Prostate gland (tissue), 2 donors: ENCODE data around the gene MRPS6. TPM values are rescaled to one million over a fixed set of nuclear protein-coding genes. Genes with fewer than 3 reads are reported as not detected.
A peak's percentile ranks its signal among the peaks of the same experiment; 100 is the strongest.

ENCODE experiments used
- DNase-seq: peaks from one replicate; pipeline ENCODE4 v3.0.0-alpha.2; 2019; ENCODE audit warnings: low spot score
- H3K27ac ChIP-seq, 2 donors: fragments of 200-600 bp; sonication (generic); 2 replicates each; pipeline ENCODE4 v1.5.1; 2017 to 2019
- H3K27me3 ChIP-seq: fragments of 200-600 bp; sonication (generic); replicated peaks from 2 replicates; pipeline ENCODE4 v1.5.1; 2019; ENCODE audit not compliant: insufficient read depth
- H3K36me3 ChIP-seq, 2 donors: fragments of 200-600 bp; sonication (generic); 1 replicate in 1 of 2; 2 replicates in 1 of 2; pipeline versions ENCODE4 v1.5.1 to v1.8.1; 2017 to 2019
- H3K4me1 ChIP-seq: fragments of 200-600 bp; sonication (generic); replicated peaks from 2 replicates; pipeline ENCODE4 v1.5.1; 2019
- H3K4me3 ChIP-seq, 2 donors: fragments of 200-600 bp; sonication (generic); 2 replicates each; pipeline ENCODE4 v1.5.1; 2017 to 2019
- H3K9me3 ChIP-seq: fragments of 200-600 bp; sonication (generic); 2 replicates; pipeline ENCODE4 v1.5.1; 2017
- POLR2A ChIP-seq: fragments of 450-650 bp; IDR thresholded peaks from one replicate; pipeline ENCODE4 v1.6.1; 2016; ENCODE audit warnings: antibody characterized with exemption, mild to moderate bottlenecking
- POLR2AphosphoS5 ChIP-seq: sonication (generic); formaldehyde crosslinking; IDR thresholded peaks from one replicate; pipeline ENCODE4 v1.6.1; 2017; ENCODE audit warnings: antibody characterized with exemption
- WGBS: methylation state at CpG from one replicate; pipeline ENCODE4 v1.1.5; 2018; 5-methylcytosine and 5-hydroxymethylcytosine counted together
- intact Hi-C: fragments of 100-400 bp; cut with DNase I; formaldehyde crosslinking; loops from one replicate; pipeline ENCODE4 v1.14.2; 2022
- total RNA-seq, 2 donors: library from RNA; depleted of rRNA; stranded (reverse); fragments of >200 nt; gene quantifications; one replicate each; pipeline ENCODE4 v1.1.0, GENCODE V29; 2016
- TF ChIP-seq, protein P1 (sequence below), 4 experiments: fragments of 200-600 bp in 2 of 4; fragments of 450-650 bp in 2 of 4; sonication (generic) in 2 of 4; IDR thresholded peaks; 1 replicate in 3 of 4; 2 replicates in 1 of 4; pipeline ENCODE4 v1.5.1; 2016 to 2019; ENCODE audit warnings: antibody characterized with exemption in 4 of 4, mild to moderate bottlenecking in 2 of 4, moderate library complexity in 2 of 4

Gene MRPS6
- total RNA-seq, 2 donors from 2014 or later: 24.9 to 75.8 TPM

DNA sequence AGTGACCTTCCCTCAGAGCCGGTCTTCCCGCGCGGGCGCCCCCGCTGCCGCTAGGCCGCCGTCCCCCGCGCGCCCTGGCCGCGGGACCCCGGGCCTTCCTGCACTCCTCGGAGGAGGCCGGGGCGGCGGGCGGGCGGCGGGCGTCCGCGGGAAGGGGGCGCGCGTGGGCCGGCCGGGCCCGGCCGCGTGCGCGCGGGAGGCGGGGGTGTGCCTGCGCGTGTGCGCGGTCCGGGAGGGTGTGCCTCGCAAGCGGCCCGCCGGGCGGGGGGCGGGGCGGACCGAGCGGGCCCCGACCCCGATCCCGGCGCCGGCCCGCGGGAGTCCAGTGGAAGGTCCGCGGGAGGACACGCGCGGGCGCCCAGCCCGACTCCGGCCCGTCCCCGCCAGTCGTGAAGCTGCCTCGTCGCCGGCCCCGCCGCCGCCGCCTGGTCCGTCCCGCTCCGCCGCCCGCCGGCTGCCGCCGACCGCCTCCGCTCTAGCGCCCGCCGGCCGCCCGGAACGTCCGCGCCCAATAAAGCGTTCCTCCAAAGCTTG is 438 bp downstream of the MRPS6 start:
- H3K4me1 ChIP-seq: peaks cover 10% of the 10 kb centered on the region
- no peak for TF ChIP-seq POLR2AphosphoS5
- no peak for TF ChIP-seq POLR2A
- TF ChIP-seq, protein P1, sequence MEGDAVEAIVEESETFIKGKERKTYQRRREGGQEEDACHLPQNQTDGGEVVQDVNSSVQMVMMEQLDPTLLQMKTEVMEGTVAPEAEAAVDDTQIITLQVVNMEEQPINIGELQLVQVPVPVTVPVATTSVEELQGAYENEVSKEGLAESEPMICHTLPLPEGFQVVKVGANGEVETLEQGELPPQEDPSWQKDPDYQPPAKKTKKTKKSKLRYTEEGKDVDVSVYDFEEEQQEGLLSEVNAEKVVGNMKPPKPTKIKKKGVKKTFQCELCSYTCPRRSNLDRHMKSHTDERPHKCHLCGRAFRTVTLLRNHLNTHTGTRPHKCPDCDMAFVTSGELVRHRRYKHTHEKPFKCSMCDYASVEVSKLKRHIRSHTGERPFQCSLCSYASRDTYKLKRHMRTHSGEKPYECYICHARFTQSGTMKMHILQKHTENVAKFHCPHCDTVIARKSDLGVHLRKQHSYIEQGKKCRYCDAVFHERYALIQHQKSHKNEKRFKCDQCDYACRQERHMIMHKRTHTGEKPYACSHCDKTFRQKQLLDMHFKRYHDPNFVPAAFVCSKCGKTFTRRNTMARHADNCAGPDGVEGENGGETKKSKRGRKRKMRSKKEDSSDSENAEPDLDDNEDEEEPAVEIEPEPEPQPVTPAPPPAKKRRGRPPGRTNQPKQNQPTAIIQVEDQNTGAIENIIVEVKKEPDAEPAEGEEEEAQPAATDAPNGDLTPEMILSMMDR (IDR thresholded peaks at IDR 0.05): no peak
- WGBS: under 1% methylated on average over 74 of the region's 95 CpGs
- H3K9me3 ChIP-seq: no peaks in the 10 kb centered on the region
- DNase-seq: peak; percentile 13
- H3K4me3 ChIP-seq: peak overlapping the region; percentile 77 to 80
- no peaks in the 10 kb centered on the region for H3K36me3 ChIP-seq
- H3K27me3 ChIP-seq: no peaks in the 10 kb centered on the region
- peak overlapping the region; percentile 82 to 89 for H3K27ac ChIP-seq
- intact Hi-C loops: loop anchor here (2.0 to 5.0 kb wide), 3 partner anchors 53 to 152 kb away; no protein-coding TSS in a partner anchor

- no peak for DNase-seq
Observed at GRCh38 chr21:34074283-34075090, 1.1 kb downstream of the MRPS6 start.

GRCh38 chr21:34075091-34075425 is 1.7 kb downstream of the MRPS6 start:
- Histone ChIP-seq H3K27ac (no peak overlapping the region), H3K36me3 (no peaks in the 10 kb centered on the region), H3K4me1 (peaks cover 10% of the 10 kb centered on the region), H3K9me3 (no peaks in the 10 kb centered on the region), H3K27me3 (no peaks in the 10 kb centered on the region), H3K4me3 (peak overlapping the region; percentile 77 to 80)
- DNase-seq: no peak
- intact Hi-C loops: loop anchor here (2.0 kb wide), 1 partner anchor 130 kb away; no protein-coding TSS in a partner anchor
- TF ChIP-seq POLR2A: no peak
- no peak for TF ChIP-seq POLR2AphosphoS5
- TF ChIP-seq, protein P1 (IDR thresholded peaks at IDR 0.05): no peak
- WGBS: 55% methylated on average over 2 of the region's 2 CpGs

More at GRCh38 chr21:34074283-34075090, 1.1 kb downstream of the MRPS6 start:
- intact Hi-C loops: loop anchor here (2.0 to 5.0 kb wide), 3 partner anchors 53 to 152 kb away; no protein-coding TSS in a partner anchor
- peak overlapping the region; percentile 57 to 89 for H3K27ac ChIP-seq
- H3K9me3 ChIP-seq: no peaks in the 10 kb centered on the region
- H3K4me1 ChIP-seq: peaks cover 10% of the 10 kb centered on the region
- 11% methylated on average over 32 of the region's 32 CpGs for WGBS
- H3K4me3 ChIP-seq: peak overlapping the region; percentile 77 to 80
- TF ChIP-seq, protein P1 (IDR thresholded peaks at IDR 0.05): peak in 1 of 4 experiments; percentile 14
- TF ChIP-seq POLR2AphosphoS5 (no peak), POLR2A (no peak)
- no peaks in the 10 kb centered on the region for H3K36me3 ChIP-seq
- H3K27me3 ChIP-seq: no peaks in the 10 kb centered on the region

- Histone ChIP-seq H3K36me3 (no peaks in the 10 kb centered on the region), H3K27me3 (no peaks in the 10 kb centered on the region), H3K4me1 (peaks cover 10% of the 10 kb centered on the region), H3K9me3 (no peaks in the 10 kb centered on the region), H3K27ac (no peak overlapping the region), H3K4me3 (no peak overlapping the region)
- no peak for DNase-seq
- intact Hi-C loops: loop anchor here (2.0 kb wide), 1 partner anchor 129 kb away; no protein-coding TSS in a partner anchor
- WGBS: 68% methylated on average over 9 of the region's 9 CpGs
- TF ChIP-seq POLR2AphosphoS5 (no peak), POLR2A (no peak)
- TF ChIP-seq, protein P1 (IDR thresholded peaks at IDR 0.05): no peak
Observed at GRCh38 chr21:34075760-34076660, 2.6 kb downstream of the MRPS6 start.
